Measurements from ENCODE around the gene VOPP1.

The VOPP1 gene

DNA sequence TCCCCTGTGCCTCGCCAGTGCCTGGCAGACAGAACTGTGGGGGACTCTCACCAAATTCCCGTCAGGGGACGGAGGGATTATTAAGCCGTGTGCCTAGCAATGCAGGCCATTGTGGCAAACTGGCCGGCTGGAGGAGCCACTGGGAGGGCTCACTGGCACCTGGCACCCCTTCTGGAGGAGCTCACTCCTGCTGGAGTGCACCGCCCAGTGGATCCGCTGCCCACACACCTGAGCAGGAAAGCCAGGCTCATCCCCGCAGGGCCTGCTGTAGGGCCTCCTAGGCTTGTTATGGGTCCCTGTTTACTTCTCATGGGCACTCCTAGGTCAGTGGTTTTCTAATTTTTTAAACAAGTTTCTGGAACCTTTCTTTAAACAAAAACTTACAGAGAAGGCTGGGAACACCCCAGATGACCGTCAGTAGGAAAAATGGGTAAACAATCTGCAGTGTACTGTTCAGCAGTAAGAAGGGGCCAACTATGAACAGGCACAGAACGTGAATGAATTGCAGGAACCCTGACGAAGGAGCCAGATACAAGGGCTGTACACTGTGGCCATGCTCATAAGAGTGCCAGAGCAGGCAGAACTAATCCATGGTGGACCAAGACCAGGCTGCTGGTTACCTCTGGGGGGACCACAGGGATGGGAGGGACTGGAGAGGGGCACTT is 142.3 kb downstream of the VOPP1 start:
- Mint-ChIP-seq H3K36me3 (ENCODE audit: low read depth) (peaks cover 31% of the 10 kb centered on the region), H3K27me3 (no peaks in the 10 kb centered on the region), H3K9me3 (no peaks in the 10 kb centered on the region), H3K4me3 (no peak overlapping the region), H3K27ac (no peak overlapping the region), H3K4me1 (ENCODE audit: low read depth) (peaks cover 11% of the 10 kb centered on the region)
- intact Hi-C loops (cut with micrococcal nuclease): loop anchor here (10.0 kb wide), 1 partner anchor 165 kb away; no protein-coding TSS in a partner anchor

- Mint-ChIP-seq H3K9me3 (no peaks in the 10 kb centered on the region), H3K27ac (no peak overlapping the region), H3K27me3 (no peaks in the 10 kb centered on the region), H3K4me3 (no peak overlapping the region), H3K36me3 (ENCODE audit: low read depth) (peaks cover 31% of the 10 kb centered on the region), H3K4me1 (ENCODE audit: low read depth) (peaks cover 13% of the 10 kb centered on the region)
- intact Hi-C loops (cut with micrococcal nuclease): no loop called here
Observed at GRCh38 chr7:55427800-55428199, 144.5 kb downstream of the VOPP1 start.

DNA sequence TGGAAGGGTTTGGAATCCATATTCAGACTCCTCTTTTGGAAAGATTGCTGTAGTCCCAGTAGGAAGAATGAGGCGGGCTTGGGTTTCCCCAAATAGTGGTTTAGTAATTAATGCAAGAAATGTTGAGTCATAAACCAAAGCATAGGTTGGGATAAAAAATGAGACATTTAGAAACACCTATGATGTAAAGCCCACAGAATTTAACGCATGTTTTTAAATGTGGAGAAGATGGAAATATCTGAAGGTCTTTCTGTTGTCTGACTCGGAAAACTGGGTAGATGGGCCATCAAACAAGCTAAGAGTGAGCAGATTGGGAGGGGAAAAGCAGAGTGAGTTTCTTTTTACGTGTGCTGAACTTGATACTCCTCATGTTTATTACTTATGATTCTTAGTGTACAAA is 145.0 kb downstream of the VOPP1 start:
- H3K36me3 Mint-ChIP-seq (ENCODE audit: low read depth): peaks cover 31% of the 10 kb centered on the region
- peaks cover 13% of the 10 kb centered on the region for H3K4me1 Mint-ChIP-seq (ENCODE audit: low read depth)
- H3K4me3 Mint-ChIP-seq: no peak overlapping the region
- no peaks in the 10 kb centered on the region for H3K27me3 Mint-ChIP-seq
- intact Hi-C loops (cut with micrococcal nuclease): no loop called here
- H3K9me3 Mint-ChIP-seq: no peaks in the 10 kb centered on the region
- H3K27ac Mint-ChIP-seq: no peak overlapping the region

GRCh38 chr7:55426676-55427075 is 145.6 kb downstream of the VOPP1 start:
- Mint-ChIP-seq H3K36me3 (ENCODE audit: low read depth) (peaks cover 29% of the 10 kb centered on the region), H3K4me1 (ENCODE audit: low read depth) (peaks cover 13% of the 10 kb centered on the region), H3K4me3 (no peak overlapping the region), H3K9me3 (no peaks in the 10 kb centered on the region), H3K27ac (no peak overlapping the region), H3K27me3 (no peaks in the 10 kb centered on the region)
- intact Hi-C loops (cut with micrococcal nuclease): no loop called here

- Mint-ChIP-seq H3K4me3 (no peak overlapping the region), H3K9me3 (no peaks in the 10 kb centered on the region), H3K4me1 (ENCODE audit: low read depth) (peaks cover 13% of the 10 kb centered on the region), H3K27ac (no peak overlapping the region), H3K36me3 (ENCODE audit: low read depth) (peaks cover 24% of the 10 kb centered on the region), H3K27me3 (no peaks in the 10 kb centered on the region)
- intact Hi-C loops (cut with micrococcal nuclease): no loop called here
Observed at GRCh38 chr7:55425141-55425752, 147.1 kb downstream of the VOPP1 start.

GRCh38 chr7:55423891-55424290 is 148.4 kb downstream of the VOPP1 start:
- Mint-ChIP-seq H3K36me3 (ENCODE audit: low read depth) (peaks cover 24% of the 10 kb centered on the region), H3K27ac (no peak overlapping the region), H3K27me3 (no peaks in the 10 kb centered on the region), H3K4me1 (ENCODE audit: low read depth) (peaks cover 13% of the 10 kb centered on the region), H3K4me3 (no peak overlapping the region), H3K9me3 (no peaks in the 10 kb centered on the region)
- intact Hi-C loops (cut with micrococcal nuclease): no loop called here

DNA sequence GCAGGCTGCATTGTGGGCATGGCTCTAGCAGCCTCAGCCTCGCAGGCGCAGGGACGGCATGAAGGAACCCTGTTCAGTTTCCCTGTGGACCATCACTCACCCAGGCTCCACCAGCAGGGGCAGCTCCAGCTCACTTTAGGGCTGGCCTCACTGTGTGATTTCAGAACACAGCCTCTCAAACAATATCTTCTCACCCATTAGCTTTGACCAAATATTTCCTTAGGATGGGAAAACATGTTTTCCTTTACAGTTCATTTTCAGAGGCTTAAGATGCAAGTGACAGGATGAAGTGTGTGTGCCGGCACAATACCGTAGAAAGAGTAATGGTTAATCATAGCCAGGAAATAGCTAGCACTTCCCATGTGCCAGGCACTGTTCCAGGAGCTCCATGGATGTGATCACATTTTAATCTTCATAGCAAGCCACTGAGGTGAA is 149.0 kb downstream of the VOPP1 start:
- no peak overlapping the region for H3K27ac Mint-ChIP-seq
- no peak overlapping the region for H3K4me3 Mint-ChIP-seq
- H3K36me3 Mint-ChIP-seq (ENCODE audit: low read depth): peaks cover 24% of the 10 kb centered on the region
- intact Hi-C loops (cut with micrococcal nuclease): no loop called here
- H3K9me3 Mint-ChIP-seq: no peaks in the 10 kb centered on the region
- peaks cover 13% of the 10 kb centered on the region for H3K4me1 Mint-ChIP-seq (ENCODE audit: low read depth)
- no peaks in the 10 kb centered on the region for H3K27me3 Mint-ChIP-seq
